NCI-H446 treated with DMSO at 0.1 percent for 48 hours (cell line): ENCODE measurements around the gene ADAMTS6.
"Not testable (repeated sequence)": the region's sequence is repeated elsewhere in the genome, so short reads cannot be mapped to it uniquely, and the experiment has no call there.

Experiments used
- DNase-seq: peaks from one replicate; lab custom pipeline; 2025; lab: John Stamatoyannopoulos, UW

Gene ADAMTS6, protein sequence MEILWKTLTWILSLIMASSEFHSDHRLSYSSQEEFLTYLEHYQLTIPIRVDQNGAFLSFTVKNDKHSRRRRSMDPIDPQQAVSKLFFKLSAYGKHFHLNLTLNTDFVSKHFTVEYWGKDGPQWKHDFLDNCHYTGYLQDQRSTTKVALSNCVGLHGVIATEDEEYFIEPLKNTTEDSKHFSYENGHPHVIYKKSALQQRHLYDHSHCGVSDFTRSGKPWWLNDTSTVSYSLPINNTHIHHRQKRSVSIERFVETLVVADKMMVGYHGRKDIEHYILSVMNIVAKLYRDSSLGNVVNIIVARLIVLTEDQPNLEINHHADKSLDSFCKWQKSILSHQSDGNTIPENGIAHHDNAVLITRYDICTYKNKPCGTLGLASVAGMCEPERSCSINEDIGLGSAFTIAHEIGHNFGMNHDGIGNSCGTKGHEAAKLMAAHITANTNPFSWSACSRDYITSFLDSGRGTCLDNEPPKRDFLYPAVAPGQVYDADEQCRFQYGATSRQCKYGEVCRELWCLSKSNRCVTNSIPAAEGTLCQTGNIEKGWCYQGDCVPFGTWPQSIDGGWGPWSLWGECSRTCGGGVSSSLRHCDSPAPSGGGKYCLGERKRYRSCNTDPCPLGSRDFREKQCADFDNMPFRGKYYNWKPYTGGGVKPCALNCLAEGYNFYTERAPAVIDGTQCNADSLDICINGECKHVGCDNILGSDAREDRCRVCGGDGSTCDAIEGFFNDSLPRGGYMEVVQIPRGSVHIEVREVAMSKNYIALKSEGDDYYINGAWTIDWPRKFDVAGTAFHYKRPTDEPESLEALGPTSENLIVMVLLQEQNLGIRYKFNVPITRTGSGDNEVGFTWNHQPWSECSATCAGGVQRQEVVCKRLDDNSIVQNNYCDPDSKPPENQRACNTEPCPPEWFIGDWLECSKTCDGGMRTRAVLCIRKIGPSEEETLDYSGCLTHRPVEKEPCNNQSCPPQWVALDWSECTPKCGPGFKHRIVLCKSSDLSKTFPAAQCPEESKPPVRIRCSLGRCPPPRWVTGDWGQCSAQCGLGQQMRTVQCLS (N-terminal part only)

DNA sequence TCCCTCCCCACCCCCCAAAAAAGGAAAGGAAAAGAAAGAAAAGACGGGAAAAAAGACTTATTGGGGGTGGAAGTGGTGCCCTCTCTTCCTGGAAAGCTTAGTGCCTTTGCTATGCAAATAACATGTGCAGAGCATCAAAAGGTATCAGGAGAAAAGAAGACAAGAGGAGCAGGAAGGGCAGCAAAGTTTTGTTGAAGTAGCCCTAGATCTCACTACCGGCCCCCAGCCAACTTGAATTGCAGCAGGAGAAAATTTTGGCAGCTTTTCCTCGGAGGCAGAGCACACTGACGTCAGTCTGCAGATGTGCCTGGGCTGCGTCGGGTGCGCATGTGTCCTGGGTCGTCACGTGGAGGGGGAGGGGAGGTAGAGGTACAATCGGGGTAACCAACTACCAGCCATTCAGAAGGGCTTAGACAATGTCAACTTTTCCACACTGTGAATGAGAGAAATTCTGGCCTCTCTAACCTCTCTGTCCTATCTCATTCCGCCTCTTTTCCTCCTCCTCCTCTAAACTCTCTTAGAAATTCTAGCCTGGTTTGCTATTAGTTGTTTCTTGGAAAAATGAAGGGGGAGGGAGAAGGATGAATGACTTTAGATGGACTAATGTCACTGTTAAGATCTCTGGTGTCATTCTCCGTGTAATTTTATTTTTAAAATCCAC is at the start of gene ADAMTS6:
TSS of gene ADAMTS6 (minus strand) at position 286 of the 661 bp plus-strand sequence. CDS start 8,247 bp downstream, outside the sequence.
- peak; percentile 86 for DNase-seq

- no peak for DNase-seq
Observed at GRCh38 chr5:65530904-65531303, 49.2 kb upstream of the ADAMTS6 start.

DNA sequence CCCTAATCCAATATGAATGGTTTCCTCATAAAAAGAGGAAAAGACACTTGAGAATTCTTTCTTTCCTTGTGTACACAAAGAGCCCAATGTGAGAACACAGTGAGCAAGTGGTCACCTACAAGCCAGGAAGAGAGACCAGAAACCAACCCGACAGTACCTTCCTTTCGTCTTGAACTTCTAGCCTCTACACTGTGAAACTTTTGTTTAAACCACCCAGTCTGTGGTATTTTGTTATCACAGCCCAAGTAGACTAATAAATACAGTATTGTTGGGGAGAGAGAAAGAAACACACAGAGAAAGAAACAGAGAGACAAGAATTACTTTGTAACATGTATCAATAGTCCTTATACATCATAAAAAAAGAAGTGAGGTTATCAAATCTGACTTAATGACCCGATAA is 44.0 kb upstream of the ADAMTS6 start:
- no peak for DNase-seq

DNA sequence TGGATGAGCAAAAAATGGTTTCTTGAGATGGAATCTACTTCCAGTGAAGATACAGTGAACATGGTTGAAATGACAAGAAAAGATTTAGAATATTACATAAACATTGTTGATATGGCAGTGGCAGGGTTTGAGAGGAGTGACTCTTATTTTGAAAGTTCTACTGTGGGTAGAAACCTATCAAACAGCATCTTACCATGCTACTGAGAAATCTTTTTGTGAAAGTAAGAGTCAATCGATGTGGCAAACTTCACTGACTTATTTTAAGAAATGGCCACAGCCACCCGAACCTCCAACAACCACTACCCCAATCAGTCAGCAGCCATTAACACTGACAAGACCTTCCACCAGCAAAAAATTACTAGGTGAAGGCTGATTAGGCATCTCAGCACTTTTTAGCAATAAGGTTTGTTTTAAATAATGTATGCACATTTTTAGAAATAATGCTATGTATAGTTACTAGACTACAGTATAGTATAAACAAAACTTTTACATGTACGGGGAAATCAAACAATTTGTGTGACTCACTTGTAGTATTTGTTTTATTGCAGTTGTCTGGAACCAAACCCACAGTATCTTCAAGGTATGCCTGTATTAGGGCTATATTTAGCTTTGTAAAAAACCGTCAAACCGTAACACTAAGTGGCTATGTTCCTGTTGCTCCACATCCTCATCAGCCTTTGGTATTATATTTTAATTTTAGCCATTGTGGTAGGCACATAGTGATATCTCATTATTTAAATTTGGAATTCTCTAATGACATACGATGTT is 30.6 kb upstream of the ADAMTS6 start:
- no peak for DNase-seq

DNA sequence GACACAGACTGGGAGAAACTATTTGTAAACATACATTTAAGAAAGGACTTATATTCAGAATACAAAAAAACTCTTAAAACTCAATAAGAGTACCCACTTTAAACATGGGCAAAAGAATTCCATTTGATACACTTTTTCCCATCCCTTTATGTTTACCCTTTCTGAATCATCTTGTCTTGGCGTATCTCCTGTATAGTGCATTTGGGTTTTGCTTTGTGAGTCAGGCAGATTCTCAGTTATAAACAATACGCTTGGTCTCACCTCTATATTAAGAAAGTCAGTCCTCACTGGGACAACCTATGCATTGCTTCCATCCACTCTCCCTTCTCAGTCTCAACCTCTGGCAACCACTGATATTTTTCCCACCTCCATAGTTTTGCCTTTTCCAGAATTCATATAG is 27.3 kb upstream of the ADAMTS6 start:
- DNase-seq = no peak

DNA sequence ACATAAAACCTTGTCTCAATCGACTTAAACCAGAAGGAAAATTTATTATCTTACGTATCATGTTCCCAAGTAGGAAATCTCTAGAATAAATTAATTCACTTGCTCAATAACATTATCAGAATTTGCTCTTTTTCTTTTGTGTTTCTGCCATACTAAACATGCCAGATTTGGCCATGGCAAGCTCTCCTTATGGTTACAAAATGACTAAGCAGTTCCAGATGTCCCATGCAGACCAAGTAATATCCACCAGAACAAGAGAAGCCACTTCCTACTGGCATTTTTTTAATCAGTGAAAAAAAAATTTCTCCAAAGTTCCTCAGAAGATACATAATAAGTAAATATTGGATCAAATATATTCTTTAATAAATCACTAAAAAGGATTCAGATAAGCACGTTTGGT is 25.2 kb upstream of the ADAMTS6 start:
- DNase-seq = peak; percentile 33

GRCh38 chr5:65489119-65489518 is 7.4 kb upstream of the ADAMTS6 start:
- DNase-seq = no peak

DNA sequence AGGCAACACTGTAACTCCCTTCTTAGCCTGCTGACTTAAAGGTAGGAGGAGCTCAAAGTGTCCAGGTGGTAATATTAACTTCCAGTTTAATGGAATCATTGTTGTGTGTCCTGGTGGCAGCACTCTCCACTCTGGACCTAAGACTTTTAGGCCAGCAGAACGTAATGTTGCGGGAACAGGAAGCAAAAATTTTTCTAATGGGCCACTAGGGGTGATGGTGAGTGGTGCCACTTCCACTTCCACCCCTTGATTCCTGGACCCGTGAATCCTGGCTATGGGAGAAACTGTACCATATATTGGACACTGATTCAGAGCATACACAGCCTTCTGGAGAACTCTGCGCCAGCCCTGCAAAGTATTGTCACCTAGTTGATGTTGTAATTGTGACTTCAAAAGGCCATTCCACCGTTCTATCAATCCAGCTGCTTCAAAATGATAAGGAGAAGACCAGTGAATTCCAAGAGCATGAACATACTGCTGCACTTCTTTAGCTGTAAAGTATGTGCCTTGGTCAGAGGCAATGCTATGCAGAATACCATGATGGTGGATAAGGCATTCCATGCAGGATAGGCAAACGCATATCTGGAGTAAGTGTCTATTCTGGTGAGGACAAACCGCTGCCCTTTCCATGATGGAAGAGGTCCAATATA is 6.4 kb upstream of the ADAMTS6 start:
- DNase-seq = not testable (repeated sequence)

- not testable (repeated sequence) for DNase-seq
Observed at GRCh38 chr5:65486803-65487202, 5.1 kb upstream of the ADAMTS6 start.

DNA sequence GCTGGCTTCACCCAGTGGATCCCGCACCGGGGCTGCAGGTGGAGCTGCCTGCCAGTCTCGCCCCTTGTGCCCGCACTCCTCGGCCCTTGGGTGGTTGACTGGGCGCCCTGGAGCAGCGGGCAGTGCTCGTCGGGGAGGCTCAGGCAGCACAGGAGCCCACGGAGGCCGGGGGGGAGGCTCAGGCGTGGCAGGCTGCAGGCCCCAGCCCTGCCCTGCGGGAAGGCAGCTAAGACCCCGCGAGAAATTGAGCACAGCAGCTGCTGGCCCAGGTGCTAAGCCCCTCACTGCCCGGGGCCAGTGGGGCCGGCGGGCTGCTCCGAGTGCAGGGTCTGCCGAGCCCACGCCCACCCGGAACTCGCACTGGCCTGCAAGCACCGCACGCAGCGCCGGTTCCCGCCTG is 3.7 kb upstream of the ADAMTS6 start:
- DNase-seq = no peak

GRCh38 chr5:65483546-65484346 is 2.0 kb upstream of the ADAMTS6 start:
- DNase-seq = peak; percentile 76

DNA sequence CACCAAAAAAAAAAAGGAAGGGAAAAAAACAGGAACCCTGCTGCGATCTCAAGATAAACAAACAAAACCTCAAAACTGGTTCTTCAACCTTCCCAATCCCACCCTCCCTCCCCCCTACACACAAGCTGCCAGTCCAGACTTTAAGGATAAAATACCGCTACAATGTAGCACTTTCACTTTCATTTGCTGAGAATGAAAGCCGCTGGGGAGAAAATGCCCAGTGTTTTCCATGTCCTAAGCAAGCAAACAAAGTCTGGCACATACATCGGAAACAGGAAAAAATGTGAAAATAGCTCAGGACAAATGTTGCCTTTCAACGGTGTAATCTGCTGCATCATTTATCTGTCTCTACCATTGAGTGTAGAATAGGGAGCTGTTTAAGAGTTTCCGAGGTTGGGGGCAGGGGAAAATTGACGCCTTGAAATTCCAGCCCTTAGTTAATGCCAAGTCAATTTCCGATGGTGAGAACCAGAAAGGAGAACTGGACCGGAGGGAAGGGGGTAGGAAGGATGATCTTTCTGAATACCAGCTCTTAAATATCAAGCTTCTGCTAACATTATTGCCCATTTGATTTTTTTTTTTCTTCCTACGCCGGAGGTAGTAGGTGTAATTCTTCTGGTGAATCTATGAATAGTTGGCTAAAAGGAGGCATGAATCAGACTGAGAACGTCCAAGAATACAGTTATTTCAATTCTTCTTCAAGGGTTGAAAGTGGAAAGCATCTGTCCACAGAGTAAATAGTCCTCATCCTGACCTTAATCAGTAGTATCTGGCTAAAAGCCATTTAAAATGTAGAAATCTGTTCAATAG is 1.2 kb upstream of the ADAMTS6 start:
- DNase-seq = peak; percentile 16

DNA sequence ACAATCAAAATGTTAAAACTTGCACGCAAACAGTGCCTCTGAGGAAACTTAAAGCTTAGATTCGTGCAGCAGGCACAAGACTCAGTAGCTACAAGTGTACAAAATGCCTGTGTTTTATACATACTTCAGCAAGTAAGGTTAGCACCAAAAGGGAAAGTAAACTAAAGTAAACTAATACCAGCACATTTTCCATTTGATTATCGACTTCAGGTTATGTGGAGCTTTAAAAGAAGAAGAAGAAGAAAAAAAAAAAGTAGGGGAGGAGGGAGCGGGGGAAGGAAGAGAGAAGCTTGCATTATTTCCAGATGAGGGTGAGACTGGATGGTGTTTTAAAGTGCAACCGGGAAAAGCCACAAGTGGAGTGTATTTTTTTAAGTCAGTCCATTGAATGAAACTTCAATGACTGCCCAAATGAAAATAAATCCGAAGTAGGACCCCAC is 596 bp upstream of the ADAMTS6 start:
- no peak for DNase-seq

DNA sequence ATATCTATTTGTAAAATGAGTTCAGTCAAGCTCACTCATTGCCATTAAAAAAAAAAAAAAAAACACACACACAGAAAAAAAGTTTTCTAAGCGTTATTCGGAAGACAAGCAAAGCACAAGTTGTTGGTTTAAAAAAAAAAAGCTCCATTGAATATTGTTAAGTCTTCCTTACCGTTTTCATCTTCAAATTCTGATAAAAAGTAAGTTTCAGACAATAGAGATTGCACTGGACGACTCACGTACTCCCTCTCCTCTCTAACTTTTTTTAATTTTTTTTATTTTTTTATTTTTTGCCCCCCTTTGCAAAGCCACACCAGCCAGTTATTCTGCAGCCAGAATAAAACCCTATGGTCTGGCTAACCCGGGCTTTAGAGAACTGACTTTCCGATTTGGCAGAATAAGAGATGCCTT is 544 bp downstream of the ADAMTS6 start:
- DNase-seq = no peak

GRCh38 chr5:65480306-65480865 is 1.3 kb downstream of the ADAMTS6 start:
- peak; percentile 14 for DNase-seq

GRCh38 chr5:65479527-65479926 is 2.2 kb downstream of the ADAMTS6 start:
- DNase-seq = no peak

- no peak for DNase-seq
Observed at GRCh38 chr5:65478336-65478735, 3.4 kb downstream of the ADAMTS6 start.

GRCh38 chr5:65475895-65476294 is 5.8 kb downstream of the ADAMTS6 start:
- DNase-seq = no peak

DNA sequence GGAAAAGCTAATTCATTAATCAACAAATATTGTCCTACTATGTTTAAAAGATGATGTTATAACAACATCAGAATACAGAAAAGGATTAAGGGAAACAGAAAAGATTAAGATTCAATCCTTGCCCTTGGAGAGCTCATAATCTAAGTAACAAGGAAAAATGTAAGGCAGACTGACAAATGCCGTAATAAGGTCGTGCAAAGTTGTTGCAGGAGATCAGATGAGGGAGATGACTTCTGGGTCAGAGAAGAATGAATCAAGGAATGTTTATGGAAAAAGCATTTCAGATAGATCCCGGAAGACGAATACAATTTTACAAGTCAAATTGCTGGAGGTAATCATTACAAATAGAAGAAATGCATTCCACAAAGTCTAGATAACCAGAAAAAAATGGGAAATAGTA is 6.4 kb downstream of the ADAMTS6 start:
- DNase-seq = no peak
